ENCODE measurements around the gene OXT. TPM values are rescaled to one million over a fixed set of nuclear protein-coding genes. Genes with fewer than 3 reads are reported as not detected.
"Not testable (repeated sequence)": the region's sequence is repeated elsewhere in the genome, so short reads cannot be mapped to it uniquely, and the experiment has no call there.

Gene OXT
- total RNA-seq: not detected
- under 1 TPM in 3 of 4 donors, not detected in 1; 0.50 to 0.83 (median 0.61) TPM for polyA plus RNA-seq

GRCh38 chr20:3071610-3072529 lies at the start of gene OXT:
Gene OXT, plus strand, starts transcription at chr20:3071620. Its CDS starts 36 bp downstream, at chr20:3071656.
- Mint-ChIP-seq H3K4me1 (peaks cover 5 to 36% (median 11%) of the 10 kb centered on the region in 4 donors), H3K27me3 (peaks cover 16% of the 10 kb centered on the region), H3K36me3 (no peaks in the 10 kb centered on the region), H3K27ac (peak within 1 kb of the TSS; percentile 77 to 98 (median 93)), H3K9me3 (peaks cover 0 to 2% (median 0%) of the 10 kb centered on the region in 7 donors), H3K4me3 (peak within 1 kb of the TSS; percentile 86 to 97 (median 92))
- no peaks in the 10 kb centered on the region for H3K27me3 ChIP-seq (ENCODE audit: control insufficient read depth, insufficient read depth, low read length)
- DNase-seq: peak; percentile 61 to 84 (median 66)
- no peaks in the 10 kb centered on the region for H3K36me3 ChIP-seq (ENCODE audit: control insufficient read depth, insufficient read depth, low read length)
- no peak within 1 kb of the TSS for H3K4me3 ChIP-seq (ENCODE audit: low read depth, low read length)
- no peaks in the 10 kb centered on the region for H3K9me3 ChIP-seq (ENCODE audit: control insufficient read depth in 2 of 2, low read length in 2 of 2)
- peak within 1 kb of the TSS; percentile 55 for H3K27ac ChIP-seq (ENCODE audit: insufficient read depth, low read length, poor library complexity, severe bottlenecking)
- peaks cover 18% of the 10 kb centered on the region for H3K4me1 ChIP-seq (ENCODE audit: control insufficient read depth, insufficient read depth, low read length, poor library complexity, severe bottlenecking)
- peak; percentile 74 to 75 for ATAC-seq (ENCODE audit: low read depth in 2 of 2)

DNA sequence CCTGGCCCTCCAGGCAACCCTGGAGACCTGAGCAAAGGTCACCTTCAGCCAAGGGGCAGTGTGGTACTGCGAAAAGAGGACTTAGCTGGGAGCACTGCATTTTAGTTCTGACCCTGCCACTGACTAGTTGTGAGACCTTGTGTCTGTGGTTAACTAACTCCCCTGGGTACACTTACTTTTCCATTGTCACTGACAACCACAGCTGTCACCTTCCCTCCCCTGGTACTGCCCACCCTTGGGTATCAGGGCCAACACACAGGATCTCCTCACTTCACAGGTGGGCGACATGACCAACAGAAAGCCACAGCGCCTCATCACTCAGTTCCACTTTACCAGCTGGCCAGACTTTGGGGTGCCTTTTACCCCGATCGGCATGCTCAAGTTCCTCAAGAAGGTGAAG lies 49.6 kb upstream of the OXT start:
- Mint-ChIP-seq H3K27me3 (no peaks in the 10 kb centered on the region), H3K27ac (peak overlapping the region in 1 of 3 donors; percentile 58), H3K4me1 (peaks cover 0 to 5% (median 0%) of the 10 kb centered on the region in 4 donors), H3K4me3 (no peak overlapping the region), H3K9me3 (peaks cover 0 to 4% (median 0%) of the 10 kb centered on the region in 7 donors), H3K36me3 (peaks cover 60% of the 10 kb centered on the region)
- DNase-seq (no peak), ATAC-seq (ENCODE audit: low read depth in 2 of 2) (no peak)
- H3K4me1 ChIP-seq (ENCODE audit: control insufficient read depth, insufficient read depth, low read length, poor library complexity, severe bottlenecking): no peaks in the 10 kb centered on the region
- no peaks in the 10 kb centered on the region for H3K9me3 ChIP-seq (ENCODE audit: control insufficient read depth in 2 of 2, low read length in 2 of 2)
- no peak overlapping the region for H3K4me3 ChIP-seq (ENCODE audit: low read depth, low read length)
- peaks cover 56% of the 10 kb centered on the region for H3K36me3 ChIP-seq (ENCODE audit: control insufficient read depth, insufficient read depth, low read length)
- no peak overlapping the region for H3K27ac ChIP-seq (ENCODE audit: insufficient read depth, low read length, poor library complexity, severe bottlenecking)
- H3K27me3 ChIP-seq (ENCODE audit: control insufficient read depth, insufficient read depth, low read length): no peaks in the 10 kb centered on the region

- Mint-ChIP-seq H3K36me3 (peaks cover 60% of the 10 kb centered on the region), H3K27ac (peak overlapping the region in 2 of 3 donors; percentile 31 to 58)
- H3K9me3 ChIP-seq (ENCODE audit: control insufficient read depth in 2 of 2, low read length in 2 of 2); H3K27me3 Mint-ChIP-seq; H3K4me3 Mint-ChIP-seq; H3K4me1 Mint-ChIP-seq; H3K4me3 ChIP-seq (ENCODE audit: low read depth, low read length); ATAC-seq (ENCODE audit: low read depth in 2 of 2); H3K27me3 ChIP-seq (ENCODE audit: control insufficient read depth, insufficient read depth, low read length); H3K4me1 ChIP-seq (ENCODE audit: control insufficient read depth, insufficient read depth, low read length, poor library complexity, severe bottlenecking); H3K9me3 Mint-ChIP-seq; DNase-seq; H3K27ac ChIP-seq (ENCODE audit: insufficient read depth, low read length, poor library complexity, severe bottlenecking): not testable (repeated sequence)
- H3K36me3 ChIP-seq (ENCODE audit: control insufficient read depth, insufficient read depth, low read length): peaks cover 61% of the 10 kb centered on the region
These were observed 48.6 kb upstream of the OXT start for GRCh38 chr20:3022559-3023490.

GRCh38 chr20:3027987-3028386 lies 43.4 kb upstream of the OXT start:
- Mint-ChIP-seq H3K4me3 (no peak overlapping the region), H3K27ac (peak overlapping the region in 1 of 3 donors; percentile 24), H3K36me3 (peaks cover 55% of the 10 kb centered on the region), H3K9me3 (no peaks in the 10 kb centered on the region), H3K27me3 (no peaks in the 10 kb centered on the region), H3K4me1 (no peaks in the 10 kb centered on the region)
- DNase-seq (no peak), ATAC-seq (ENCODE audit: low read depth in 2 of 2) (no peak)
- Histone ChIP-seq H3K9me3 (ENCODE audit: control insufficient read depth in 2 of 2, low read length in 2 of 2) (no peaks in the 10 kb centered on the region), H3K4me3 (ENCODE audit: low read depth, low read length) (no peak overlapping the region), H3K27ac (ENCODE audit: insufficient read depth, low read length, poor library complexity, severe bottlenecking) (no peak overlapping the region), H3K27me3 (ENCODE audit: control insufficient read depth, insufficient read depth, low read length) (no peaks in the 10 kb centered on the region), H3K36me3 (ENCODE audit: control insufficient read depth, insufficient read depth, low read length) (peaks cover 76% of the 10 kb centered on the region), H3K4me1 (ENCODE audit: control insufficient read depth, insufficient read depth, low read length, poor library complexity, severe bottlenecking) (no peaks in the 10 kb centered on the region)

DNA sequence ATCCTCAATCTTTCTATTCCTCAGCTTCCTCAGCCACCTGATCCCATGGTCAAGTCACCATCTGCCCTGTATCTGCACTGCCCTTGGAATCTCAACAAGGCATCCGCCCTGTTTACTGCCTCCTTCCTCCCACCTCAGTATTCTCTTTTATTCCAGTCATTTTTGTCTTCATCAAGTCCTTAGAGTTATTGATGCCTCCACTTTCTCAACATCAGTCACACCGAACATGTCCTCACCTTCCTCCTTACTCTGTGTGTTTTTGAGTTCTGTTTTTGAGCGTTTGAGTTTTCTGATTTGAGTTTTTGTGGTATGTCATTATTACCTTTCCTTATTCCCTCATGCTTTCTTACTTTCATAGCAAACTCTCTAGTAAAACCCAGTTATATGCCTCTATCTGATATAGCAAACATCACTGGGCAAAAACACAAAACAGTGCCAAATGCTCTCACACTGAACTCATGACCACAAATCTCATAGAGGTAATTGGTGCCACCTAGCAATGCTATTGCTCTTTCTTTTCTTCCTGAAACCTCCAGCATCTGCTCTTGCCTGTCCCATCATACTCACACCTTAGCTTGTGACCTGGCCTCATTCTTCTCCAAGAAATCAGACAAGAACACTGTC lies 39.8 kb upstream of the OXT start:
- DNase-seq (no peak), ATAC-seq (ENCODE audit: low read depth in 2 of 2) (no peak)
- H3K27me3 Mint-ChIP-seq: no peaks in the 10 kb centered on the region
- no peak overlapping the region for H3K27ac Mint-ChIP-seq
- H3K4me3 Mint-ChIP-seq: no peak overlapping the region
- peaks cover 75% of the 10 kb centered on the region for H3K36me3 ChIP-seq (ENCODE audit: control insufficient read depth, insufficient read depth, low read length)
- H3K4me1 ChIP-seq (ENCODE audit: control insufficient read depth, insufficient read depth, low read length, poor library complexity, severe bottlenecking): no peaks in the 10 kb centered on the region
- H3K4me3 ChIP-seq (ENCODE audit: low read depth, low read length): no peak overlapping the region
- H3K9me3 ChIP-seq (ENCODE audit: control insufficient read depth in 2 of 2, low read length in 2 of 2): no peaks in the 10 kb centered on the region
- no peaks in the 10 kb centered on the region for H3K4me1 Mint-ChIP-seq
- no peak overlapping the region for H3K27ac ChIP-seq (ENCODE audit: insufficient read depth, low read length, poor library complexity, severe bottlenecking)
- H3K36me3 Mint-ChIP-seq: peaks cover 51% of the 10 kb centered on the region
- H3K27me3 ChIP-seq (ENCODE audit: control insufficient read depth, insufficient read depth, low read length): no peaks in the 10 kb centered on the region
- no peaks in the 10 kb centered on the region for H3K9me3 Mint-ChIP-seq

DNA sequence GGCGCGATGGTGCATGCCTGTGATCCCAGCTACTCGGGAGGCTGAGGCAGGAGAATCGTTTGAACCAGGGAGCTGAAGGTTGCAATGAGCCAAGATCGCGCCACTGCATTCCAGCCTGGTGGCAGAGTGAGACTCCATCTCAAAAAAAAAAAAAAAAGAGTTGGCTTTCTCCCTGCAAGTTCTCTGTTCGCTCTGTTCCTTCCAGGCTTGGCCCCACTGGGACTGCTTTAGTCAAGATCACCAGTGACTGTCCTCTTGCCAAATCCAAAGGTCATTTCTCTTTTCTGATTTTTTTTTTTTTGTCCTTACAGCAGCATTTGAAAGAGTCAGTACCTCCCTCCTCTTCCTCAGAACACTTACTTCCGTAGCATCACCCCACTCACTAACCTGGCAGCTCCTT lies 38.8 kb upstream of the OXT start:
- DNase-seq (no peak), ATAC-seq (ENCODE audit: low read depth in 2 of 2) (no peak)
- H3K27ac ChIP-seq (ENCODE audit: insufficient read depth, low read length, poor library complexity, severe bottlenecking): no peak overlapping the region
- no peaks in the 10 kb centered on the region for H3K4me1 Mint-ChIP-seq
- H3K27ac Mint-ChIP-seq: no peak overlapping the region
- H3K4me3 ChIP-seq (ENCODE audit: low read depth, low read length): no peak overlapping the region
- H3K27me3 ChIP-seq (ENCODE audit: control insufficient read depth, insufficient read depth, low read length): no peaks in the 10 kb centered on the region
- no peaks in the 10 kb centered on the region for H3K9me3 ChIP-seq (ENCODE audit: control insufficient read depth in 2 of 2, low read length in 2 of 2)
- peaks cover 75% of the 10 kb centered on the region for H3K36me3 ChIP-seq (ENCODE audit: control insufficient read depth, insufficient read depth, low read length)
- no peak overlapping the region for H3K4me3 Mint-ChIP-seq
- peaks cover 43% of the 10 kb centered on the region for H3K36me3 Mint-ChIP-seq
- no peaks in the 10 kb centered on the region for H3K27me3 Mint-ChIP-seq
- H3K4me1 ChIP-seq (ENCODE audit: control insufficient read depth, insufficient read depth, low read length, poor library complexity, severe bottlenecking): no peaks in the 10 kb centered on the region
- H3K9me3 Mint-ChIP-seq: no peaks in the 10 kb centered on the region

DNA sequence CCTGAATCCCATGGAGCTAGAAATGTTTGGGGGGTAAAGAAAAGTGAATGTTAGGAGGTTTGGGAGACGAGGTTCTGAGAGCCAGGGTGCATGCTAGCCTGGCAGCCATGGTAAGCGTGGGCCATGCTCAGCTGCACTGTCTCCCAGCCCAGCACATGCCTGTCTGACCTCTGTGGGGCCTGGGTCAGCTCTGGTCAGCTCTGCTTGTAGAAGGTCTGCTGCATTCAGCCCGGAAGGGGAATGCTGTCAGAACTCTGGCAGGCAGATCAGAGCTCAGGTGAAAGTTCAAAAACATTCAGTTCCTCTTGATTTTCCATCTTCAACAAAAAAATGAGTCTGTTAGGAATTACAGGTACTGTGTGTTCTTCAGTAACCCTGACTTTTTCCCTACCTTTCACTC lies 33.8 kb upstream of the OXT start:
- H3K4me3 ChIP-seq (ENCODE audit: low read depth, low read length): no peak overlapping the region
- peaks cover 64% of the 10 kb centered on the region for H3K36me3 ChIP-seq (ENCODE audit: control insufficient read depth, insufficient read depth, low read length)
- Mint-ChIP-seq H3K4me1 (no peaks in the 10 kb centered on the region), H3K27me3 (no peaks in the 10 kb centered on the region), H3K9me3 (no peaks in the 10 kb centered on the region), H3K36me3 (peaks cover 36% of the 10 kb centered on the region), H3K27ac (peak overlapping the region in 1 of 3 donors; percentile 9), H3K4me3 (no peak overlapping the region)
- ATAC-seq (ENCODE audit: low read depth in 2 of 2) (no peak), DNase-seq (no peak)
- H3K27ac ChIP-seq (ENCODE audit: insufficient read depth, low read length, poor library complexity, severe bottlenecking): no peak overlapping the region
- H3K27me3 ChIP-seq (ENCODE audit: control insufficient read depth, insufficient read depth, low read length): no peaks in the 10 kb centered on the region
- H3K4me1 ChIP-seq (ENCODE audit: control insufficient read depth, insufficient read depth, low read length, poor library complexity, severe bottlenecking): no peaks in the 10 kb centered on the region
- H3K9me3 ChIP-seq (ENCODE audit: control insufficient read depth in 2 of 2, low read length in 2 of 2): no peaks in the 10 kb centered on the region
